ENCODE results near the gene SCCPDH. TPM values are rescaled to one million over a fixed set of nuclear protein-coding genes. Genes with fewer than 3 reads are reported as not detected.
"Not testable (repeated sequence)": the region's sequence is repeated elsewhere in the genome, so short reads cannot be mapped to it uniquely, and the experiment has no call there.

SCCPDH gene
- total and polyA plus RNA-seq, 2 donors (not counting 1 experiment from before 2014, with no cell fraction given) = 1.7 to 6.6 TPM

GRCh38 chr1:246730839-246731238 is 6.6 kb downstream of the SCCPDH start:
- POLR2A ChIA-PET = no interaction called here
- no peak overlapping the region for H3K4me2 ChIP-seq (replicated peaks; ENCODE audit: low read depth, low read length, poor library complexity, severe bottlenecking)

GRCh38 chr1:246731873-246732272 is 7.7 kb downstream of the SCCPDH start:
- H3K36me3 ChIP-seq (replicated peaks in 1 of 2; ENCODE audit: control extremely low read depth in 1 of 2, control insufficient read depth in 1 of 2, extremely low read depth in 1 of 2, insufficient read depth in 2 of 2, low read length in 1 of 2); H3K27ac Mint-ChIP-seq; H3K27me3 ChIP-seq (replicated peaks in 1 of 4; ENCODE audit: control extremely low read depth in 1 of 4, control insufficient read depth in 3 of 4, insufficient read depth in 4 of 4, low read length in 3 of 4); CTCF ChIA-PET; DNase-seq; H3K27ac ChIP-seq (ENCODE audit: low read length in 2 of 2); H3K4me3 ChIP-seq (ENCODE audit: control extremely low read depth in 1 of 5, extremely low read depth in 1 of 5, insufficient read depth in 1 of 5, low read depth in 2 of 5, low read length in 4 of 5); POLR2A ChIA-PET; H3K9ac ChIP-seq (ENCODE audit: low read length); H3K4me2 ChIP-seq (replicated peaks; ENCODE audit: low read depth, low read length, poor library complexity, severe bottlenecking); H3K4me1 ChIP-seq (ENCODE audit: control insufficient read depth in 2 of 2, insufficient read depth in 2 of 2, low read length in 2 of 2); H4K20me1 ChIP-seq (ENCODE audit: control insufficient read depth, insufficient read depth, low read length, poor library complexity, severe bottlenecking); H3K4me3 Mint-ChIP-seq; H2AFZ ChIP-seq (ENCODE audit: insufficient read depth, low read depth, low read length, poor library complexity, severe bottlenecking); H3K79me2 ChIP-seq (ENCODE audit: control insufficient read depth, insufficient read depth, low read length); H3K9me3 ChIP-seq (ENCODE audit: control extremely low read depth in 1 of 3, control insufficient read depth in 2 of 3, insufficient read depth in 1 of 3, low read length in 2 of 3); H3K9me3 Mint-ChIP-seq (ENCODE audit: insufficient read depth); H3K4me1 Mint-ChIP-seq; ATAC-seq (ENCODE audit: low read depth); H3K27me3 Mint-ChIP-seq; intact Hi-C loops (cut with micrococcal nuclease): not testable (repeated sequence)
- WGBS (ENCODE audit: insufficient coverage) = no CpG with 5 or more reads among the region's 3 CpGs

More at GRCh38 chr1:246730839-246731238, 6.6 kb downstream of the SCCPDH start:
- H2AFZ ChIP-seq (ENCODE audit: insufficient read depth, low read depth, low read length, poor library complexity, severe bottlenecking) = no peak overlapping the region
- Mint-ChIP-seq H3K4me1 (no peaks in the 10 kb centered on the region), H3K27ac (no peak overlapping the region), H3K9me3 (ENCODE audit: insufficient read depth) (peaks cover 8% of the 10 kb centered on the region), H3K4me3 (no peak overlapping the region), H3K27me3 (no peaks in the 10 kb centered on the region)
- WGBS (ENCODE audit: insufficient coverage) = 99% methylated on average over 7 of the region's 8 CpGs
- H3K27me3 ChIP-seq (replicated peaks in 1 of 4; ENCODE audit: control extremely low read depth in 1 of 4, control insufficient read depth in 3 of 4, insufficient read depth in 4 of 4, low read length in 3 of 4) = no peaks in the 10 kb centered on the region
- H3K4me1 ChIP-seq (ENCODE audit: control insufficient read depth in 2 of 2, insufficient read depth in 2 of 2, low read length in 2 of 2) = no peaks in the 10 kb centered on the region
- H3K4me3 ChIP-seq (ENCODE audit: control extremely low read depth in 1 of 5, extremely low read depth in 1 of 5, insufficient read depth in 1 of 5, low read depth in 2 of 5, low read length in 4 of 5) = no peak overlapping the region
- peaks cover 0 to 5% (median 0%) of the 10 kb centered on the region in 3 donors for H3K9me3 ChIP-seq (ENCODE audit: control extremely low read depth in 1 of 3, control insufficient read depth in 2 of 3, insufficient read depth in 1 of 3, low read length in 2 of 3)
- no peaks in the 10 kb centered on the region for H3K79me2 ChIP-seq (ENCODE audit: control insufficient read depth, insufficient read depth, low read length)
- no peak for DNase-seq
- no peak overlapping the region for H3K9ac ChIP-seq (ENCODE audit: low read length)
- peaks cover 5 to 7% of the 10 kb centered on the region in 2 experiments for H3K36me3 ChIP-seq (replicated peaks in 1 of 2; ENCODE audit: control extremely low read depth in 1 of 2, control insufficient read depth in 1 of 2, extremely low read depth in 1 of 2, insufficient read depth in 2 of 2, low read length in 1 of 2)
- CTCF ChIA-PET = no interaction called here
- intact Hi-C loops (cut with micrococcal nuclease) = no loop called here
- no peak overlapping the region for H3K27ac ChIP-seq (ENCODE audit: low read length in 2 of 2)
- ATAC-seq (ENCODE audit: low read depth) = no peak
- TF ChIP-seq, protein P1, sequence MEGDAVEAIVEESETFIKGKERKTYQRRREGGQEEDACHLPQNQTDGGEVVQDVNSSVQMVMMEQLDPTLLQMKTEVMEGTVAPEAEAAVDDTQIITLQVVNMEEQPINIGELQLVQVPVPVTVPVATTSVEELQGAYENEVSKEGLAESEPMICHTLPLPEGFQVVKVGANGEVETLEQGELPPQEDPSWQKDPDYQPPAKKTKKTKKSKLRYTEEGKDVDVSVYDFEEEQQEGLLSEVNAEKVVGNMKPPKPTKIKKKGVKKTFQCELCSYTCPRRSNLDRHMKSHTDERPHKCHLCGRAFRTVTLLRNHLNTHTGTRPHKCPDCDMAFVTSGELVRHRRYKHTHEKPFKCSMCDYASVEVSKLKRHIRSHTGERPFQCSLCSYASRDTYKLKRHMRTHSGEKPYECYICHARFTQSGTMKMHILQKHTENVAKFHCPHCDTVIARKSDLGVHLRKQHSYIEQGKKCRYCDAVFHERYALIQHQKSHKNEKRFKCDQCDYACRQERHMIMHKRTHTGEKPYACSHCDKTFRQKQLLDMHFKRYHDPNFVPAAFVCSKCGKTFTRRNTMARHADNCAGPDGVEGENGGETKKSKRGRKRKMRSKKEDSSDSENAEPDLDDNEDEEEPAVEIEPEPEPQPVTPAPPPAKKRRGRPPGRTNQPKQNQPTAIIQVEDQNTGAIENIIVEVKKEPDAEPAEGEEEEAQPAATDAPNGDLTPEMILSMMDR (IDR thresholded peaks at IDR 0.05) = no peak
- no peak for TF ChIP-seq EZH2 (IDR thresholded peaks at IDR 0.05; ENCODE audit: borderline replicate concordance, insufficient read depth, low read depth, low read length, poor library complexity, severe bottlenecking)
- H4K20me1 ChIP-seq (ENCODE audit: control insufficient read depth, insufficient read depth, low read length, poor library complexity, severe bottlenecking) = no peaks in the 10 kb centered on the region
